AG09309 (cell line): Measurements from ENCODE around the gene MCOLN3.

Experiments
- DNase-seq: peaks from one replicate; pipeline ENCODE4 v3.0.0-alpha.2; 2010; ENCODE audit warnings: low read depth
- H3K4me3 ChIP-seq: 2 replicates; pipeline ENCODE4 v1.5.1; 2011; ENCODE audit warnings: mild to moderate bottlenecking, low read depth, low read length, moderate library complexity; ENCODE audit not compliant: control insufficient read depth
- CTCF ChIP-seq: IDR thresholded peaks from 2 replicates; pipeline ENCODE4 v1.5.1; 2011; ENCODE audit warnings: mild to moderate bottlenecking, low read depth, low read length, inconsistent platforms; ENCODE audit not compliant: insufficient read depth, control insufficient read depth; ENCODE audit errors: missing control alignments

Gene MCOLN3

GRCh38 chr1:84969489-84970250 is 78.6 kb downstream of the MCOLN3 start:
- no peak for DNase-seq
- TF ChIP-seq CTCF: no peak
- no peak overlapping the region for H3K4me3 ChIP-seq

GRCh38 chr1:84968865-84969264 is 79.4 kb downstream of the MCOLN3 start:
- H3K4me3 ChIP-seq: no peak overlapping the region
- TF ChIP-seq CTCF: no peak
- no peak for DNase-seq

- no peak for TF ChIP-seq CTCF
- no peak for DNase-seq
- no peak overlapping the region for H3K4me3 ChIP-seq
Observed at GRCh38 chr1:84968101-84968500, 80.2 kb downstream of the MCOLN3 start.
